B cell (primary cell): Measurements from ENCODE around the gene FTSJ3. TPM values are rescaled to one million over a fixed set of nuclear protein-coding genes. Genes with fewer than 3 reads are reported as not detected.
A peak's percentile ranks its signal among the peaks of the same experiment; 100 is the strongest.

Source experiments
- ATAC-seq: fragments of 200-7000 bp; cut with Tn5 transposase; one replicate; pipeline ENCODE4 v1.10.0; 2021; ENCODE audit warnings: low read depth, mild to moderate bottlenecking, moderate number of reproducible peaks, moderate library complexity
- CTCF ChIA-PET: fragments of 350-600 bp; sonication (Branson Sonifier 250); formaldehyde crosslinking; loops from one replicate; lab custom pipeline; 2021; ENCODE audit warnings: antibody characterized with exemption, inconsistent platforms; lab: Charles Lee
- POLR2A ChIA-PET: fragments of 350-600 bp; sonication (Branson Sonifier 250); formaldehyde crosslinking; loops from one replicate; lab custom pipeline; 2021; ENCODE audit warnings: antibody characterized with exemption; lab: Charles Lee
- DNase-seq: peaks from one replicate; pipeline ENCODE4 v3.0.0; 2013
- H2AFZ ChIP-seq: 2 replicates; pipeline ENCODE4 v1.6.1; 2012; ENCODE audit warnings: mild to moderate bottlenecking, low read depth, low read length; ENCODE audit not compliant: insufficient read depth, poor library complexity, severe bottlenecking
- H3K27ac ChIP-seq, 2 donors: 1 replicate in 1 of 2; 2 replicates in 1 of 2; pipeline ENCODE4 v1.5.1; 2012 to 2013; ENCODE audit warnings: low read length in 2 of 2, mild to moderate bottlenecking in 2 of 2, moderate library complexity in 1 of 2
- H3K27me3 ChIP-seq, 4 experiments: fragments of 200-600 bp in 1 of 4; sonication (generic) in 1 of 4; replicated peaks in 1 of 4; 1 replicate in 2 of 4; 2 replicates in 2 of 4; pipeline versions ENCODE4 v1.6.1 to v1.7.0; 2013 to 2016; ENCODE audit warnings: low read length in 3 of 4, mild to moderate bottlenecking in 2 of 4, mixed read lengths in 1 of 4, moderate library complexity in 1 of 4; ENCODE audit not compliant: insufficient read depth in 4 of 4, control insufficient read depth in 3 of 4; ENCODE audit errors: control extremely low read depth in 1 of 4
- H3K36me3 ChIP-seq, 2 experiments: replicated peaks in 1 of 2; 1 replicate in 1 of 2; 2 replicates in 1 of 2; pipeline versions ENCODE4 v1.6.1 to v1.7.1; 2013; ENCODE audit warnings: low read length in 1 of 2; ENCODE audit not compliant: insufficient read depth in 2 of 2, control insufficient read depth in 1 of 2; ENCODE audit errors: control extremely low read depth in 1 of 2, extremely low read depth in 1 of 2
- H3K4me1 ChIP-seq, 2 donors: fragments of 200-600 bp in 1 of 2; sonication (generic) in 1 of 2; 1 replicate in 1 of 2; 2 replicates in 1 of 2; pipeline versions ENCODE4 v1.5.1 to v1.6.1; 2013 to 2017; ENCODE audit warnings: low read length in 2 of 2; ENCODE audit not compliant: control insufficient read depth in 2 of 2, insufficient read depth in 2 of 2
- H3K4me2 ChIP-seq: replicated peaks from 2 replicates; pipeline ENCODE3; 2012; ENCODE audit warnings: mild to moderate bottlenecking, low read depth, low read length; ENCODE audit not compliant: poor library complexity, severe bottlenecking
- H3K4me3 ChIP-seq, 5 experiments: fragments of 200-600 bp in 1 of 5; sonication (generic) in 1 of 5; 1 replicate in 3 of 5; 2 replicates in 2 of 5; pipeline versions ENCODE4 v1.5.1 to v1.7.0; 2011 to 2016; ENCODE audit warnings: low read length in 4 of 5, mild to moderate bottlenecking in 4 of 5, low read depth in 2 of 5, control low read depth in 1 of 5, moderate library complexity in 1 of 5; ENCODE audit not compliant: insufficient read depth in 1 of 5; ENCODE audit errors: control extremely low read depth in 1 of 5, extremely low read depth in 1 of 5
- H3K79me2 ChIP-seq: fragments of 200-600 bp; sonication (generic); one replicate; pipeline ENCODE4 v1.6.0; 2016; ENCODE audit warnings: low read length; ENCODE audit not compliant: control insufficient read depth, insufficient read depth
- H3K9ac ChIP-seq: fragments of 200-600 bp; sonication (generic); 2 replicates; pipeline ENCODE4 v1.6.1; 2017; ENCODE audit warnings: mild to moderate bottlenecking, low read length, moderate library complexity
- H3K9me3 ChIP-seq, 3 donors: one replicate each; pipeline versions ENCODE4 v1.6.1 to v1.7.1; 2013; ENCODE audit warnings: low read length in 2 of 3; ENCODE audit not compliant: control insufficient read depth in 2 of 3, insufficient read depth in 1 of 3; ENCODE audit errors: control extremely low read depth in 1 of 3
- H4K20me1 ChIP-seq: 2 replicates; pipeline ENCODE4 v1.6.0; 2012; ENCODE audit warnings: mild to moderate bottlenecking, low read length; ENCODE audit not compliant: insufficient read depth, control insufficient read depth, poor library complexity, severe bottlenecking
- H3K27ac Mint-ChIP-seq: one replicate; pipeline ENCODE4 v1.8.0; 2021; ENCODE audit warnings: mixed read lengths
- H3K27me3 Mint-ChIP-seq: one replicate; pipeline ENCODE4 v1.8.0; 2021; ENCODE audit warnings: mixed read lengths
- H3K4me1 Mint-ChIP-seq: one replicate; pipeline ENCODE4 v1.8.0; 2021; ENCODE audit warnings: mixed read lengths
- H3K4me3 Mint-ChIP-seq: one replicate; pipeline ENCODE4 v1.8.0; 2021; ENCODE audit warnings: mixed read lengths
- H3K9me3 Mint-ChIP-seq: one replicate; pipeline ENCODE4 v1.8.0; 2022; ENCODE audit warnings: mixed read lengths; ENCODE audit not compliant: insufficient read depth
- CTCF ChIP-seq: fragments of 200-600 bp; IDR thresholded peaks from one replicate; pipeline ENCODE4 v1.8.0; 2022; ENCODE audit warnings: antibody characterized with exemption, mild to moderate bottlenecking
- EZH2 ChIP-seq: IDR thresholded peaks from 2 replicates; pipeline ENCODE4 v1.6.1; 2012; ENCODE audit warnings: borderline replicate concordance, low read depth, mild to moderate bottlenecking, moderate library complexity, low read length; ENCODE audit not compliant: insufficient read depth, poor library complexity, severe bottlenecking
- WGBS: methylation state at CpG from one replicate; pipeline ENCODE4 v1.1.5; 2013; ENCODE audit warnings: missing lambda C conversion rate; ENCODE audit not compliant: insufficient coverage; 5-methylcytosine and 5-hydroxymethylcytosine counted together
- intact Hi-C: fragments of 100-400 bp; cut with micrococcal nuclease; formaldehyde crosslinking; loops from one replicate; pipeline ENCODE4 v1.10.0; 2022
- polyA plus RNA-seq: library from polyadenylated mRNA; depleted of rRNA; stranded (reverse); fragments of >200 nt; gene quantifications from 2 replicates; pipeline ENCODE4 v1.2.3, GENCODE V29; 2012
- total RNA-seq, 2 donors: library from RNA; stranded (reverse); fragments of 120-200 nt in 1 of 2; gene quantifications; 1 replicate in 1 of 2; 2 replicates in 1 of 2; pipeline versions ENCODE4 v1.2.3 to v1.2.4, GENCODE V29; 2013 to 2022

FTSJ3 gene
- total and polyA plus RNA-seq, 2 donors (not counting 1 experiment from before 2014, with no cell fraction given): 26.5 to 75.9 TPM

GRCh38 chr17:63830278-63830677 is 2.8 kb upstream of the FTSJ3 start:
- intact Hi-C loops: no loop called here
- ATAC-seq (no peak), DNase-seq (no peak)
- Histone ChIP-seq H3K27me3 (no peaks in the 10 kb centered on the region), H3K79me2 (peaks cover 40% of the 10 kb centered on the region), H3K9ac (no peak overlapping the region), H3K4me1 (peaks cover 34 to 45% of the 10 kb centered on the region in 2 donors), H4K20me1 (peaks cover 9% of the 10 kb centered on the region), H3K9me3 (no peaks in the 10 kb centered on the region), H3K4me3 (no peak overlapping the region), H3K4me2 (no peak overlapping the region), H3K27ac (no peak overlapping the region), H2AFZ (no peak overlapping the region), H3K36me3 (peaks cover 2 to 71% of the 10 kb centered on the region in 2 experiments)
- Mint-ChIP-seq H3K27ac (no peak overlapping the region), H3K27me3 (no peaks in the 10 kb centered on the region), H3K4me1 (peaks cover 66% of the 10 kb centered on the region), H3K4me3 (no peak overlapping the region), H3K9me3 (no peaks in the 10 kb centered on the region)
- TF ChIP-seq EZH2: no peak
- TF ChIP-seq CTCF: no peak
- ChIA-PET CTCF (interaction anchor here (1.1 to 1.5 kb wide), 2 partner anchors 9 to 19 kb away, joined by 4 read pairs; no protein-coding TSS in a partner anchor), POLR2A (interaction anchor here (0.6 to 1.2 kb wide), 3 partner anchors 9 to 393 kb away, joined by 3 to 8 read pairs (median 3); partner anchors contain the start of gene DDX42)
- 100% methylated on average over 2 of the region's 5 CpGs for WGBS

GRCh38 chr17:63828936-63829335 is 1.5 kb upstream of the FTSJ3 start:
- Mint-ChIP-seq H3K4me3 (peak overlapping the region; percentile 98), H3K9me3 (no peaks in the 10 kb centered on the region), H3K27ac (no peak overlapping the region), H3K4me1 (peaks cover 62% of the 10 kb centered on the region), H3K27me3 (no peaks in the 10 kb centered on the region)
- H3K4me2 ChIP-seq: no peak overlapping the region
- H3K36me3 ChIP-seq: peaks cover 2 to 71% of the 10 kb centered on the region in 2 experiments
- no peaks in the 10 kb centered on the region for H3K9me3 ChIP-seq
- H4K20me1 ChIP-seq: peaks cover 5% of the 10 kb centered on the region
- TF ChIP-seq CTCF (no peak), EZH2 (no peak)
- CTCF ChIA-PET: interaction anchor here (0.6 to 1.9 kb wide), 4 partner anchors 10 to 37 kb away, joined by 3 to 9 read pairs (median 4); no protein-coding TSS in a partner anchor
- no peak for ATAC-seq
- H3K4me3 ChIP-seq: no peak overlapping the region
- DNase-seq: peak; percentile 9
- H3K9ac ChIP-seq: no peak overlapping the region
- POLR2A ChIA-PET: interaction anchor here (1.0 kb wide), 2 partner anchors 13 to 14 kb away, joined by 5 to 9 read pairs; no protein-coding TSS in a partner anchor
- H3K79me2 ChIP-seq: peaks cover 53% of the 10 kb centered on the region
- 100% methylated on average over 1 of the region's 3 CpGs for WGBS
- H3K27ac ChIP-seq: no peak overlapping the region
- peaks cover 31 to 43% of the 10 kb centered on the region in 2 donors for H3K4me1 ChIP-seq
- intact Hi-C loops: loop anchor here (5.0 kb wide), 1 partner anchor 678 kb away; the partner anchor contains the start of genes CEP95 and DDX5
- H3K27me3 ChIP-seq: no peaks in the 10 kb centered on the region
- no peak overlapping the region for H2AFZ ChIP-seq
